ENCODE results near the gene TAPBPL.

TAPBPL gene

DNA sequence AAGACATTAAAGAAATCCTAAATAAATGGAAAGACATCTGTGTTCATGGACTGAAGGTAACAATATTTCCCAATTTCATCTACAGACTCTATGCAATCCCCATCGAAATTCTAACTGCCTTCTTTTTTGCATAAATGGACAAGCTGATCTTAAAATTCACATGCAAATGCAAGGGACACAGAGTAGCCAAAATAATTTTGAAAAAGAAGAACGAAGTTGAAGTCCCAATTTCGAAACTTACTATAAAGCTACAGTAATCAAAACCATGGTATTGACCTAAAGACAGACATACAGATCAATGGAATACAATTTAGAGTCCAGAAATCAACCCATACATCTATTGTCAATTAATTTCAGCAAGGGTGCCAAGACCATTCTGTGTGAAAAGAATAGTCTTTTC lies 23.5 kb upstream of the TAPBPL start:
- Histone ChIP-seq H3K79me2 (ENCODE audit: insufficient read depth, low read length) (no peaks in the 10 kb centered on the region), H3K36me3 (ENCODE audit: insufficient read depth, low read length) (no peaks in the 10 kb centered on the region), H3K4me3 (ENCODE audit: low read depth in 1 of 2, low read length in 2 of 2) (no peak overlapping the region), H3K27ac (ENCODE audit: low read length) (no peak overlapping the region), H2AFZ (ENCODE audit: low read depth, low read length) (no peak overlapping the region), H3K9me3 (ENCODE audit: insufficient read depth, low read length, severe bottlenecking) (no peaks in the 10 kb centered on the region), H3K9ac (ENCODE audit: low read depth, low read length) (no peak overlapping the region), H3K4me1 (ENCODE audit: insufficient read depth, low read length) (peaks cover 16% of the 10 kb centered on the region), H4K20me1 (ENCODE audit: insufficient read depth, low read length) (no peaks in the 10 kb centered on the region), H3K27me3 (ENCODE audit: insufficient read depth, low read length, poor library complexity) (no peaks in the 10 kb centered on the region), H3K4me2 (ENCODE audit: insufficient read depth, low read length) (no peak overlapping the region)
- no peak for TF ChIP-seq EZH2 (IDR thresholded peaks at IDR 0.05; ENCODE audit: borderline replicate concordance, low read depth, low read length, severe bottlenecking)
- TF ChIP-seq CTCF (IDR thresholded peaks at IDR 0.05; ENCODE audit: borderline replicate concordance, extremely low read depth, low read length, poor library complexity, severe bottlenecking) = no peak
- ATAC-seq (ENCODE audit: insufficient read depth, low read depth) (no peak), DNase-seq (no peak)

DNA sequence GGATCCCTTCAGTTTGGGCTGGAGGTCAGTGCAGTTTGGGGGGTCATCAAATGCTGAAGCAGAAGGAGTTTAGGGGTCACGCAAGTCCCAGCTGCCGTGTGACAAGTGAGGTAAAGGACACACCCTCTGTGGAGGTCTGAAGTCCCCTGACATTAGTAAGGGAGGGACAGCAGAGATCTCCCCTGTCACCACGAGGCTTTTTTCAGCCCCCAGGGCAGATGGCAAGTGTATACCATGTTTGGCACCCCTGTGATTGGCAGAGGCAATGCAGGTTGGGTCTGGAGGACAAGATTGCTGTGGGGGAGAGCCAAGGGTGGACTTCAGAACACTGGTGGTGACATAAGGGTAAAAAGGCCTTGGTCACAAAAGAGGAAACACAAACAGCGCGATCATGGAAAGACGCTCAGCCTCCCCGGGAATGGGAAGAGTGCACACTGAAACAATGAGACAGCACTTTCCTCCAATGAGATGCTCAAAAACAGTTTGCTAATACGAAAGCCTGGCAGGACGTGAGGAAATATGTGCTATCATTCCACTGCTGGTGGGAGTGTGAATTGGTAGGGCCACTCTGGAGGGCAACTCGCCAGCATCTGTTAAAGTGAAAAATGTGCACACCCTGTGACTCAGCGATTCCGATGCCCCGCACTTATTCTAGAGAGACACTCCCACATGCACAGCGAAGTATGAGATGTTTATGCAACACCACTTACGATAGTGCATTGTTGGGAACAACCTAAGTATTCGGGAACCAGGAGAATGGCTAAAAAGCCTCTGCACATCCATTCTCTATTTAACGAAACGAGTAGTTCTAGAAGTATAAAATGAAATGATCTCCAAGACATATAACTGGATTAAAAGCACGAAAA lies 21.5 kb upstream of the TAPBPL start:
- TF ChIP-seq CTCF (IDR thresholded peaks at IDR 0.05; ENCODE audit: borderline replicate concordance, extremely low read depth, low read length, poor library complexity, severe bottlenecking) = no peak
- TF ChIP-seq EZH2 (IDR thresholded peaks at IDR 0.05; ENCODE audit: borderline replicate concordance, low read depth, low read length, severe bottlenecking) = no peak
- ATAC-seq (ENCODE audit: insufficient read depth, low read depth) (no peak), DNase-seq (no peak)
- no peak overlapping the region for H3K4me3 ChIP-seq (ENCODE audit: low read depth in 1 of 2, low read length in 2 of 2)
- H2AFZ ChIP-seq (ENCODE audit: low read depth, low read length) = no peak overlapping the region
- no peak overlapping the region for H3K27ac ChIP-seq (ENCODE audit: low read length)
- no peaks in the 10 kb centered on the region for H3K27me3 ChIP-seq (ENCODE audit: insufficient read depth, low read length, poor library complexity)
- no peaks in the 10 kb centered on the region for H3K36me3 ChIP-seq (ENCODE audit: insufficient read depth, low read length)
- H3K9ac ChIP-seq (ENCODE audit: low read depth, low read length) = no peak overlapping the region
- H3K4me2 ChIP-seq (ENCODE audit: insufficient read depth, low read length) = no peak overlapping the region
- no peaks in the 10 kb centered on the region for H3K79me2 ChIP-seq (ENCODE audit: insufficient read depth, low read length)
- H3K9me3 ChIP-seq (ENCODE audit: insufficient read depth, low read length, severe bottlenecking) = no peaks in the 10 kb centered on the region
- no peaks in the 10 kb centered on the region for H4K20me1 ChIP-seq (ENCODE audit: insufficient read depth, low read length)
- H3K4me1 ChIP-seq (ENCODE audit: insufficient read depth, low read length) = 0 out of 2 replicates have a peak, but pooled peaks cover 8% of the 10 kb centered on the region

DNA sequence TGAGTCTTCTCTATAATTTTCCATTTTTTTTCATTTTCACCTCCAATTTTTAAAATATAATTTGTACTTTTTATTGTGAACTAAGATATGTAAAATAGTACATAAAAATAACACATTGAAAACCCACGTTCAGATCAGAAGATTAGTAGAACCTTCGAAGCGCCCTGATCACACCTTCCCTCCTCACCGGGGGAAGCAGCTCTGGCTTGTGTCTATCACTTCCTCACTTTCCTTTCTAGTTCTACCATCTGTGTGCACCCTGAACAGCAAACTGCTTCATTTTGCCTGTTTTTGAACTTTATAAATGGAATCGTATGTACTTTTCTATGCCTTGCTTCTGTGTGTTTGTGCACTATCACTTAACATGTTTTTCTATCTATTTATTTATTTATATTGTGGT lies 18.9 kb upstream of the TAPBPL start:
- no peak overlapping the region for H2AFZ ChIP-seq (ENCODE audit: low read depth, low read length)
- H3K27me3 ChIP-seq (ENCODE audit: insufficient read depth, low read length, poor library complexity) = no peaks in the 10 kb centered on the region
- no peaks in the 10 kb centered on the region for H3K79me2 ChIP-seq (ENCODE audit: insufficient read depth, low read length)
- no peak overlapping the region for H3K4me3 ChIP-seq (ENCODE audit: low read depth in 1 of 2, low read length in 2 of 2)
- H3K9me3 ChIP-seq (ENCODE audit: insufficient read depth, low read length, severe bottlenecking) = no peaks in the 10 kb centered on the region
- no peak overlapping the region for H3K9ac ChIP-seq (ENCODE audit: low read depth, low read length)
- H3K4me1 ChIP-seq (ENCODE audit: insufficient read depth, low read length) = no peaks in the 10 kb centered on the region
- DNase-seq (no peak), ATAC-seq (ENCODE audit: insufficient read depth, low read depth) (no peak)
- no peak overlapping the region for H3K27ac ChIP-seq (ENCODE audit: low read length)
- no peak for TF ChIP-seq EZH2 (IDR thresholded peaks at IDR 0.05; ENCODE audit: borderline replicate concordance, low read depth, low read length, severe bottlenecking)
- no peak for TF ChIP-seq CTCF (IDR thresholded peaks at IDR 0.05; ENCODE audit: borderline replicate concordance, extremely low read depth, low read length, poor library complexity, severe bottlenecking)
- no peaks in the 10 kb centered on the region for H4K20me1 ChIP-seq (ENCODE audit: insufficient read depth, low read length)
- no peaks in the 10 kb centered on the region for H3K36me3 ChIP-seq (ENCODE audit: insufficient read depth, low read length)
- no peak overlapping the region for H3K4me2 ChIP-seq (ENCODE audit: insufficient read depth, low read length)

Measured in DND-41 (cell line).